ENCODE data around the gene RILPL2.
"Not testable (repeated sequence)": the region's sequence is repeated elsewhere in the genome, so short reads cannot be mapped to it uniquely, and the experiment has no call there.

Gene RILPL2, protein sequence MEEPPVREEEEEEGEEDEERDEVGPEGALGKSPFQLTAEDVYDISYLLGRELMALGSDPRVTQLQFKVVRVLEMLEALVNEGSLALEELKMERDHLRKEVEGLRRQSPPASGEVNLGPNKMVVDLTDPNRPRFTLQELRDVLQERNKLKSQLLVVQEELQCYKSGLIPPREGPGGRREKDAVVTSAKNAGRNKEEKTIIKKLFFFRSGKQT

DNA sequence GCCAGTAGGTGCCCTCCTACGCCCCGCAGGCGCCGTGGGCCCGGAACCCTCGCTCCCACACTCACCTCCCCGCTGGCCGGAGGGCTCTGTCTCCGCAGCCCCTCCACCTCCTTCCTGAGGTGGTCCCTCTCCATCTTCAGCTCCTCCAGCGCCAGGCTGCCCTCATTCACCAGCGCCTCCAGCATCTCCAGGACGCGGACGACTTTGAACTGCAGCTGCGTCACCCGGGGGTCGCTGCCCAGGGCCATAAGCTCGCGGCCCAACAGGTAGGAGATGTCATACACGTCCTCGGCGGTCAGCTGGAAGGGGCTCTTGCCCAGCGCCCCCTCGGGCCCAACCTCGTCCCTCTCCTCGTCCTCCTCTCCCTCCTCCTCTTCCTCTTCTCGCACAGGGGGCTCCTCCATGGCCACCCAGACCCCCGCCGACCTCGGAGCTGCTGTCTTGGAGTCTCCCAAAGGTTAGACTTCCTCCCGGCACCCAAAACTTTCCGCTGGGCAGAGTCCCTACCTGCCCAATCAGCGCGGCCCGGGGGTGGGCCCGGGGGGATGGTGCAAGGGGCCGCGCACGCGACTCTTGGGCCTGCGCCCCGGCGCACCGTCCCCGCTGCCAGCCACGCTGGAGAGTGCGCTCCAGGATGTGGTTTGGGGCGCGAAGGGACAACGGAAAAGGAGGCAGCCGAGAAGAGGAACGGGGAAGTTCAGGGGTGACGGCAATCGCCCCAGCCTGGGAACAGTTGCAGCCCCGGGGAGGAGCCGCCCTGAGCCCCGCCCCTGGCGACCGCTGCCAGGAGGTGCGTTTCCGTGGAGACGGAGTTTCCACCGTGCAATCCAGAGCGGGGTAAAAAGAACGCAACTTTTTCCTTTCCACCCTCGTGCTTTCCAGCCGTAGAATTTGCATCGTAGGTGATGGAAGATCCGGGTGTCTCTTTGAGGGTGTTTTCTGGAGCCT lies at the start of gene RILPL2:
Gene RILPL2, minus strand, starts transcription at position 668 of the 948 bp plus-strand sequence. Its CDS starts 264 bp downstream, at position 404.
- peak within 1 kb of the TSS; percentile 88 for H3K4me3 ChIP-seq (ENCODE audit: low read depth, low read length)
- peak; percentile 73 for DNase-seq (ENCODE audit: low read depth)
- TF ChIP-seq, protein P1, sequence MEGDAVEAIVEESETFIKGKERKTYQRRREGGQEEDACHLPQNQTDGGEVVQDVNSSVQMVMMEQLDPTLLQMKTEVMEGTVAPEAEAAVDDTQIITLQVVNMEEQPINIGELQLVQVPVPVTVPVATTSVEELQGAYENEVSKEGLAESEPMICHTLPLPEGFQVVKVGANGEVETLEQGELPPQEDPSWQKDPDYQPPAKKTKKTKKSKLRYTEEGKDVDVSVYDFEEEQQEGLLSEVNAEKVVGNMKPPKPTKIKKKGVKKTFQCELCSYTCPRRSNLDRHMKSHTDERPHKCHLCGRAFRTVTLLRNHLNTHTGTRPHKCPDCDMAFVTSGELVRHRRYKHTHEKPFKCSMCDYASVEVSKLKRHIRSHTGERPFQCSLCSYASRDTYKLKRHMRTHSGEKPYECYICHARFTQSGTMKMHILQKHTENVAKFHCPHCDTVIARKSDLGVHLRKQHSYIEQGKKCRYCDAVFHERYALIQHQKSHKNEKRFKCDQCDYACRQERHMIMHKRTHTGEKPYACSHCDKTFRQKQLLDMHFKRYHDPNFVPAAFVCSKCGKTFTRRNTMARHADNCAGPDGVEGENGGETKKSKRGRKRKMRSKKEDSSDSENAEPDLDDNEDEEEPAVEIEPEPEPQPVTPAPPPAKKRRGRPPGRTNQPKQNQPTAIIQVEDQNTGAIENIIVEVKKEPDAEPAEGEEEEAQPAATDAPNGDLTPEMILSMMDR (IDR thresholded peaks at IDR 0.05; ENCODE audit: low read depth, low read length, missing control alignments): no peak

DNA sequence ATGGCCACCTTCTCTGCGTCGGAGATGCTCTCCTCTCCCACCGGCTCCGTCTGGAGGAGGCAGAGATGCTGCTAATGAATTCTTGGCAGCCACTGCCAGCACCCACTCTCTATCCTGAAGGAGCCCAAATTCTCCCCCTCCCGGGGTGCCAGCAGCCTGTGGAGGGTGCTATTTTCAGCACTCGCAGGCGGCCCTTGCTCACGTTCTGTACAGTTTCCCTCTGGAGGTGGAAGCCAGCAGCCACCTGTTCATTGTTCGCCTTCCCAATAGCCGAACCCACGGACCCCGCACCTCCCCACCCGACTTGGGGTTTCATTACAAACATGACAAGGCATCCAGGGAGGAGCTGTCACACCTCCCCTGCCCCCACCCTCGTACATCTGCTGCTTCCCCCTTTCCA lies 49.3 kb upstream of the RILPL2 start:
- H3K4me3 ChIP-seq (ENCODE audit: low read depth, low read length): no peak overlapping the region
- TF ChIP-seq, protein P1 (IDR thresholded peaks at IDR 0.05; ENCODE audit: low read depth, low read length, missing control alignments): no peak
- no peak for DNase-seq (ENCODE audit: low read depth)

DNA sequence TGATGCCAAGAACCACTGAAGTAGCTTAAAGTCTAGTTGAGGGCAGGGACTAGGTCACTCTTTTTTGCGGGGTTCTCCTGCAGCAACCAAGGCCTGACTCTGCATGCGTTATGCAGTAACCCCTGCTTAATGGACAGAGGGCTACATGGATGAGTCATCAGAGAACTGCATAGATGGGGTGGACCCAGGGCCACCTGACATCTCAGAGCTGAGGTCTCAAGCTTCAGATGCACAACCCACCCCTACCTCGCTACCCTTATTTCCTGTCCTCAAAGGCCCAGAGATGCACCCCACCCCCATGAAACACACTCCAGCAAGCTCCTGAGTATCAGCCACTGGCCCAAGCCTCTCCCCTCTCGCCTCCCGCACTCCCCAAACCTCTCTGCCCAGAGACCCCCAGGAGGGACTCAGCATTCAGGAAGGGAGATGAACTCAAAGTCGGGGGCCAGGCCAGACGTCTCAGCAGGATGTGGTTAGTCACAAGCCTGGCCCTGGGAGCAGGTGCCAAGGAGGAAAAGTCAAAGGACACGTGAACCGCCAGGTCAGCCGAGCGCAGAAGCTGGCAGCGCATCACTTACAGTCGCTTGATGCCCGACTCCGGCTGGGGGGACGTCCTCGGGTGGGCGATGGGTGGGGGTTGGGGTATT lies 47.2 kb upstream of the RILPL2 start:
- TF ChIP-seq, protein P1 (IDR thresholded peaks at IDR 0.05; ENCODE audit: low read depth, low read length, missing control alignments): no peak
- no peak overlapping the region for H3K4me3 ChIP-seq (ENCODE audit: low read depth, low read length)
- DNase-seq (ENCODE audit: low read depth): no peak

DNA sequence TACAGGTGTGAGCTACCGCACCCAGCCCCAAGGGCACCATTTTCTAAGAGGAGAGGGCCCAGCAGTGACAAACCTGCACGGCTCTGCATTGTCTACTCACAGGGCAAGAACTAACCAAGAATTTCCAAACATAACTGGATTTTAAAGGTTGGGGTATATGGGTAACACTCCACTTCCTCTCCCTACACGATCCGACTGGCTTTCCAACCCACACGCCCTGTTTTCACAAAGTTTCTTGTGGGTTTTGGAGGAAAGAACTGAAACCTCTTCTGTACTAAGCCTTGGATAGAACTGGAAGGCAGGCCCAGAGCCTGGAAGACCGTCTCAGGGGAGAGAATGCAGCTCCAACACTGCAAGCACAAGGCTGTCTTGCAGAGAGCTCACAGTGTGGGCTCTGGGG lies 46.4 kb upstream of the RILPL2 start:
- no peak overlapping the region for H3K4me3 ChIP-seq (ENCODE audit: low read depth, low read length)
- TF ChIP-seq, protein P1 (IDR thresholded peaks at IDR 0.05; ENCODE audit: low read depth, low read length, missing control alignments): no peak
- DNase-seq (ENCODE audit: low read depth): no peak

DNA sequence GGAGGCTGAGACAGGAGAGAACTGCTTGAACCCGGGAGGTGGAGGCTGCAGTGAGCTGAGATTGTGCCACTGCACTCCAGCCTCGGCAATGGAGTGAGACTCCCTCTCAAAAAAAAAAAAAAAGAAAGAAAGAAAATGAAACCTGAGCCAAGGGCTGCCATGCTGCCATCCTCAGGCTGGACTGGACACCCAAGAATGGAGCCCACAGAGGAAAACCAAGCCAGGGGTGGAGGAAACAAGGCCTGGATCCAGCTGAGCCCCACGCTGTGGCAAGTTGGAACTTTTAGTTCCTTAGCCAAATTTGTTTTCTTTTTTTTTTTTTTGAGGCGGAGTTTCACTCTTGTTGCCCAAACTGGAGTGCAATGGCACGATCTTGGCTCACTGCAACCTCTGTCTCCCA lies 44.8 kb upstream of the RILPL2 start:
- not testable (repeated sequence) for H3K4me3 ChIP-seq (ENCODE audit: low read depth, low read length); DNase-seq (ENCODE audit: low read depth)

DNA sequence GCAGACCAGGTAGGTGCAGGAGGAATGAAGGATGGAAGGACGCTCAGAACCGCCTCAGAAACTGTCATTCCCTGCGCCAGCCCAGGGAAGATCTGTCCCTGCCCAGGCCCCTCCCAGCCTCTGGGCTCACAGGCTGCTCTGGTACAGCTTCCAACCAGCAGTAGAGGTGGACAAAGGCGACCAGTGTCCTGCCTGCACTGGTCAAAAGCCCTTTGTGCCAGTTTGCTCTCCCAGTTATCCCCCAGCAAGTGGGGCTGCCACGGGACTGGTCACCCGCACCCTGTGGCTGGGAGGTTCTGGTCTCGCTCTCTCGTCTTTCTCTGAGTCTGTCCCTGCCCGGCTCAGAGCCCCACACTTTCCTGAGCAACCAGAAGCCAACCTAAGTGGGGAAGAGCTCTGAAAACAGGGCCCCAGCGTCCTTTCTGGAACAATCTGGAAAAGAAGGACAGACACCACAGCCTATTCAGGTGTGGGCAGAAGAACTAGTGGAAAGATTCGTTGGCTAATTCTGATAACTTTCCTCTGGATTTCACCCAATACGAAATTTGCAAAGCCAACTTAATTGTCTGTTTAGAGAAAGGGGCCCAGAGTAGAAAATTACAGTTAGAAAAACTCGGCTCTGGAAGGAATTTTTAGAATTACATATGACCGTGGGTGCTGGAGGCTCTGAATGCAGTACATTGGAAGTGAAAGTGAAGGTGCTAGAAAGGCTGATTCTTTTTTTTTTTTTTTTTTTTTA lies 43.1 kb upstream of the RILPL2 start:
- TF ChIP-seq, protein P1 (IDR thresholded peaks at IDR 0.05; ENCODE audit: low read depth, low read length, missing control alignments): no peak
- no peak overlapping the region for H3K4me3 ChIP-seq (ENCODE audit: low read depth, low read length)
- DNase-seq (ENCODE audit: low read depth): no peak
